Spleen (tissue), 11 donors: Measurements from ENCODE around the gene GSTA2. TPM values are rescaled to one million over a fixed set of nuclear protein-coding genes. Genes with fewer than 3 reads are reported as not detected.

Source experiments
- DNase-seq: peaks from one replicate; pipeline ENCODE4 v3.0.0-alpha.2; 2020
- H3K27ac ChIP-seq, 8 donors: fragments of 200-600 bp; sonication (generic) in 7 of 8; 1 replicate in 4 of 8; 2 replicates in 4 of 8; pipeline versions ENCODE4 v1.5.0 to v1.8.0; 2016 to 2021; ENCODE audit warnings: inconsistent platforms in 4 of 8, mild to moderate bottlenecking in 4 of 8, moderate library complexity in 1 of 8
- H3K27me3 ChIP-seq, 7 donors: fragments of 200-600 bp; sonication (generic) in 6 of 7; replicated peaks in 1 of 7; 1 replicate in 4 of 7; 2 replicates in 3 of 7; pipeline versions ENCODE4 v1.5.0 to v1.8.0; 2016 to 2021; ENCODE audit warnings: inconsistent platforms in 3 of 7, mild to moderate bottlenecking in 1 of 7
- H3K36me3 ChIP-seq, 6 donors: fragments of 200-600 bp; sonication (generic) in 5 of 6; 1 replicate in 4 of 6; 2 replicates in 2 of 6; pipeline versions ENCODE4 v1.5.0 to v1.8.0; 2016 to 2021; ENCODE audit warnings: inconsistent platforms in 2 of 6
- H3K4me1 ChIP-seq, 6 donors: fragments of 200-600 bp; sonication (generic) in 5 of 6; 1 replicate in 3 of 6; 2 replicates in 3 of 6; pipeline versions ENCODE4 v1.5.0 to v1.8.0; 2016 to 2021; ENCODE audit warnings: inconsistent platforms in 3 of 6
- H3K4me3 ChIP-seq, 8 donors: fragments of 200-600 bp; sonication (generic) in 7 of 8; 1 replicate in 4 of 8; 2 replicates in 4 of 8; pipeline versions ENCODE4 v1.5.0 to v1.8.0; 2016 to 2021; ENCODE audit warnings: inconsistent platforms in 4 of 8, mild to moderate bottlenecking in 4 of 8, moderate library complexity in 2 of 8
- H3K9me3 ChIP-seq, 8 donors: fragments of 200-600 bp; sonication (generic) in 7 of 8; 1 replicate in 4 of 8; 2 replicates in 4 of 8; pipeline versions ENCODE4 v1.5.0 to v1.8.0; 2016 to 2021; ENCODE audit warnings: inconsistent platforms in 4 of 8
- POLR2A ChIP-seq, 3 donors: fragments of 450-650 bp; IDR thresholded peaks; one replicate each; pipeline ENCODE4 v1.5.1; 2017; ENCODE audit warnings: antibody characterized with exemption in 3 of 3, mild to moderate bottlenecking in 1 of 3
- POLR2AphosphoS5 ChIP-seq, 3 donors: sonication (generic); formaldehyde crosslinking; IDR thresholded peaks; one replicate each; pipeline ENCODE4 v1.5.1; 2017; ENCODE audit warnings: antibody characterized with exemption in 3 of 3
- WGBS, 5 donors: extraction: QIAGEN DNeasy Blood & Tissue Kit in 3 of 5; methylation state at CpG; one replicate each; pipeline versions ENCODE4 v1.1.5 to v1.1.7; 2013 to 2018; 5-methylcytosine and 5-hydroxymethylcytosine counted together
- intact Hi-C: fragments of 100-400 bp; cut with DNase I; formaldehyde crosslinking; loops from one replicate; pipeline ENCODE4 v1.15.0; 2023; ENCODE audit warnings: low total_unique reads
- polyA plus RNA-seq, 3 donors: library from polyadenylated mRNA; stranded (reverse); fragments of 200-250 nt; gene quantifications; one replicate each; pipeline ENCODE4 v1.2.1, GENCODE V29; 2013
- total RNA-seq, 7 donors: library from RNA; depleted of rRNA in 3 of 7; stranded (reverse); fragments of >200 nt in 3 of 7; fragmentation: NEBNext Ultra II Directional in 4 of 7; extraction: Animal tissue kit (Norgen Biotek cat#: 25700) in 4 of 7; gene quantifications; one replicate each; pipeline versions ENCODE4 v1.1.0 to v1.2.1, GENCODE V29; 2016 to 2021
- TF ChIP-seq, protein P1 (sequence below), 11 experiments: fragments of 200-600 bp in 7 of 11; fragments of 450-650 bp in 4 of 11; sonication (generic) in 4 of 11; IDR thresholded peaks in 8 of 11; conservative IDR thresholded peaks in 3 of 11; 1 replicate in 7 of 11; 2 replicates in 4 of 11; pipeline versions ENCODE4 v1.4.0 to v1.8.0; 2016 to 2021; ENCODE audit warnings: antibody characterized with exemption in 11 of 11, inconsistent platforms in 4 of 11, mild to moderate bottlenecking in 1 of 11
- donor health status: healthy with polysubstance abuse.
- donor health status: DM: no; HTN: no; CAD: no; lungs with moderate emphysema.
- donor health status: DM: no; HTN: no; CAD: no.
- donor health status: Bipolar disorder and iron deficiency.
- donor health status: healthy.
- donor health status: DM: no; HTN: no; CAD: no.
- donor health status: DM: yes; HTN: yes; CAD: no.

Gene GSTA2
- total and polyA plus RNA-seq, 10 donors, result not detected

DNA sequence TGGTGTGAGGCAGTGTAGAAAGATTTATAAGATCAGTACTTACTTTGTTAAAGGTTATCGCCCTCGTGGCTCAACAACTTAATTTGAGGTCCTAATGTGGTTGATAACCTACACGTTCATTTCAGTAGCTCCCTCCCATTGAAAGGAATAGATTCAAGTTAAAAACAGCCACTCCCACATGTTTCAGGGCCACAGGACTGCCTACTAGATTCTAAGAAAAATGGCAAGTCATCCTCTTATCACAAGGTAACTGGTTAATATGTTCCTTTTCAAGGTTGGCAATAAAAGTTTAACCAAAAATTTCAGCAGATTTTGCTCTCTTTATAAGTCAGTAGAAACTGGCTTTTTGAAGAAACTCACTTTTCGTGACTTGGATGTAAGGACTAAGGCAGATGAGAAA, 17.1 kb downstream of the GSTA2 start:
- no peaks in the 10 kb centered on the region for H3K36me3 ChIP-seq
- intact Hi-C loops, result no loop called here
- DNase-seq, result no peak
- peaks cover 0 to 13% (median 0%) of the 10 kb centered on the region in 8 donors for H3K9me3 ChIP-seq
- H3K4me3 ChIP-seq, result no peak overlapping the region
- H3K27ac ChIP-seq, result no peak overlapping the region
- H3K27me3 ChIP-seq, result no peaks in the 10 kb centered on the region
- WGBS, 5 donors, result 73 to 80% (median 74%) methylated on average over 4 of the region's 4 CpGs
- TF ChIP-seq POLR2A (IDR thresholded peaks at IDR 0.05) (no peak), POLR2AphosphoS5 (IDR thresholded peaks at IDR 0.05) (no peak)
- TF ChIP-seq, protein P1, sequence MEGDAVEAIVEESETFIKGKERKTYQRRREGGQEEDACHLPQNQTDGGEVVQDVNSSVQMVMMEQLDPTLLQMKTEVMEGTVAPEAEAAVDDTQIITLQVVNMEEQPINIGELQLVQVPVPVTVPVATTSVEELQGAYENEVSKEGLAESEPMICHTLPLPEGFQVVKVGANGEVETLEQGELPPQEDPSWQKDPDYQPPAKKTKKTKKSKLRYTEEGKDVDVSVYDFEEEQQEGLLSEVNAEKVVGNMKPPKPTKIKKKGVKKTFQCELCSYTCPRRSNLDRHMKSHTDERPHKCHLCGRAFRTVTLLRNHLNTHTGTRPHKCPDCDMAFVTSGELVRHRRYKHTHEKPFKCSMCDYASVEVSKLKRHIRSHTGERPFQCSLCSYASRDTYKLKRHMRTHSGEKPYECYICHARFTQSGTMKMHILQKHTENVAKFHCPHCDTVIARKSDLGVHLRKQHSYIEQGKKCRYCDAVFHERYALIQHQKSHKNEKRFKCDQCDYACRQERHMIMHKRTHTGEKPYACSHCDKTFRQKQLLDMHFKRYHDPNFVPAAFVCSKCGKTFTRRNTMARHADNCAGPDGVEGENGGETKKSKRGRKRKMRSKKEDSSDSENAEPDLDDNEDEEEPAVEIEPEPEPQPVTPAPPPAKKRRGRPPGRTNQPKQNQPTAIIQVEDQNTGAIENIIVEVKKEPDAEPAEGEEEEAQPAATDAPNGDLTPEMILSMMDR (IDR thresholded peaks at IDR 0.05 in 8 of 11, conservative IDR thresholded peaks at IDR 0.05 in 3 of 11), result no peak
- H3K4me1 ChIP-seq, result no peaks in the 10 kb centered on the region

GRCh38 chr6:52745764-52746201, 17.5 kb downstream of the GSTA2 start:
- no peak for TF ChIP-seq POLR2A (IDR thresholded peaks at IDR 0.05)
- TF ChIP-seq, protein P1 (IDR thresholded peaks at IDR 0.05 in 8 of 11, conservative IDR thresholded peaks at IDR 0.05 in 3 of 11), result no peak
- TF ChIP-seq POLR2AphosphoS5 (IDR thresholded peaks at IDR 0.05), result no peak
- H3K27me3 ChIP-seq, result no peaks in the 10 kb centered on the region
- no peak overlapping the region for H3K27ac ChIP-seq
- no peaks in the 10 kb centered on the region for H3K36me3 ChIP-seq
- peaks cover 0 to 13% (median under 1%) of the 10 kb centered on the region in 8 donors for H3K9me3 ChIP-seq
- no peak overlapping the region for H3K4me3 ChIP-seq
- no peak for DNase-seq
- intact Hi-C loops, result no loop called here
- H3K4me1 ChIP-seq, result no peaks in the 10 kb centered on the region
- WGBS, 5 donors, result 70 to 90% (median 83%) methylated on average over 1 of the region's 1 CpG

- Histone ChIP-seq H3K4me1 (no peaks in the 10 kb centered on the region), H3K27ac (no peak overlapping the region), H3K4me3 (no peak overlapping the region), H3K27me3 (no peaks in the 10 kb centered on the region), H3K9me3 (peaks cover 0 to 22% (median 14%) of the 10 kb centered on the region in 8 donors), H3K36me3 (no peaks in the 10 kb centered on the region)
- TF ChIP-seq POLR2AphosphoS5 (IDR thresholded peaks at IDR 0.05), result no peak
- no peak for TF ChIP-seq POLR2A (IDR thresholded peaks at IDR 0.05)
- TF ChIP-seq, protein P1 (IDR thresholded peaks at IDR 0.05 in 8 of 11, conservative IDR thresholded peaks at IDR 0.05 in 3 of 11), result no peak
- 77 to 100% (median 93%) methylated on average over 1 of the region's 1 CpG for WGBS, 5 donors
- DNase-seq, result no peak
- intact Hi-C loops, result no loop called here
Observed at GRCh38 chr6:52741872-52742271, 21.4 kb downstream of the GSTA2 start.

- intact Hi-C loops, result no loop called here
Observed at GRCh38 chr6:52739627-52740026, 23.6 kb downstream of the GSTA2 start.

More at GRCh38 chr6:52739627-52740026, 23.6 kb downstream of the GSTA2 start:
- no peak for TF ChIP-seq POLR2A (IDR thresholded peaks at IDR 0.05)
- no peak for TF ChIP-seq POLR2AphosphoS5 (IDR thresholded peaks at IDR 0.05)
- TF ChIP-seq, protein P1 (IDR thresholded peaks at IDR 0.05 in 8 of 11, conservative IDR thresholded peaks at IDR 0.05 in 3 of 11), result no peak
- Histone ChIP-seq H3K9me3 (peaks cover 0 to 22% (median 14%) of the 10 kb centered on the region in 8 donors), H3K27ac (no peak overlapping the region), H3K4me1 (no peaks in the 10 kb centered on the region), H3K27me3 (no peaks in the 10 kb centered on the region), H3K4me3 (no peak overlapping the region), H3K36me3 (no peaks in the 10 kb centered on the region)
- 79 to 91% (median 82%) methylated on average over 3 of the region's 3 CpGs for WGBS, 5 donors
- DNase-seq, result no peak
